Body of pancreas (tissue), 4 donors: ENCODE data around the gene FAM89B. TPM values are rescaled to one million over a fixed set of nuclear protein-coding genes. Genes with fewer than 3 reads are reported as not detected.
A peak's percentile ranks its signal among the peaks of the same experiment; 100 is the strongest.

ENCODE experiments used
- ATAC-seq: fragments of 150-250 bp; one replicate; pipeline ENCODE4 v1.9.1; 2016
- DNase-seq, 4 donors: peaks; one replicate each; pipeline ENCODE4 v3.0.0-alpha.2; 2019
- H3K27ac ChIP-seq, 4 donors: fragments of 200-600 bp; sonication (generic); 1 replicate in 3 of 4; 2 replicates in 1 of 4; pipeline versions ENCODE4 v1.5.1 to v1.6.1; 2016 to 2019; ENCODE audit warnings: mild to moderate bottlenecking in 1 of 4, mixed read lengths in 1 of 4, moderate library complexity in 1 of 4
- H3K27me3 ChIP-seq, 2 donors: fragments of 200-600 bp; sonication (generic); one replicate each; pipeline ENCODE4 v1.6.0; 2016; ENCODE audit warnings: mild to moderate bottlenecking in 1 of 2
- H3K36me3 ChIP-seq, 2 donors: fragments of 200-600 bp; sonication (generic); replicated peaks in 1 of 2; 2 replicates each; pipeline ENCODE4 v1.5.1; 2016; ENCODE audit warnings: low read depth in 2 of 2; ENCODE audit not compliant: insufficient read depth in 1 of 2
- H3K4me1 ChIP-seq: fragments of 200-600 bp; sonication (generic); one replicate; pipeline ENCODE4 v1.6.0; 2016
- H3K4me3 ChIP-seq, 2 donors: fragments of 200-600 bp; sonication (generic); 1 replicate in 1 of 2; 2 replicates in 1 of 2; pipeline ENCODE4 v1.5.1; 2016 to 2019
- H3K9me3 ChIP-seq, 3 donors: fragments of 200-600 bp; sonication (generic); 1 replicate in 2 of 3; 2 replicates in 1 of 3; pipeline ENCODE4 v1.5.1; 2016
- CTCF ChIP-seq, 7 experiments: fragments of 450-650 bp in 4 of 7; fragments of 200-600 bp in 3 of 7; sonication (generic) in 3 of 7; IDR thresholded peaks; one replicate each; pipeline ENCODE4 v1.5.1; 2016 to 2019; ENCODE audit warnings: antibody characterized with exemption in 7 of 7
- POLR2A ChIP-seq, 3 donors: fragments of 450-650 bp; IDR thresholded peaks; one replicate each; pipeline ENCODE4 v1.6.1; 2016; ENCODE audit warnings: antibody characterized with exemption in 3 of 3, mild to moderate bottlenecking in 2 of 3
- WGBS, 2 donors: methylation state at CpG; one replicate each; pipeline ENCODE4 v1.1.5; 2017; 5-methylcytosine and 5-hydroxymethylcytosine counted together
- intact Hi-C: fragments of 100-400 bp; cut with DNase I; formaldehyde crosslinking; loops from one replicate; pipeline ENCODE4 v1.15.1; 2023
- total RNA-seq, 2 donors: library from RNA; depleted of rRNA; stranded (reverse); fragments of >200 nt; gene quantifications; one replicate each; pipeline ENCODE4 v1.1.0, GENCODE V29; 2016

Gene FAM89B
- total RNA-seq, 2 donors from 2014 or later, result 44.8 to 116 TPM

- Histone ChIP-seq H3K27ac (peak overlapping the region; percentile 52 to 91 (median 68)), H3K4me3 (peak overlapping the region in 1 of 2 donors; percentile 11), H3K36me3 (no peaks in the 10 kb centered on the region), H3K4me1 (peaks cover 25% of the 10 kb centered on the region), H3K9me3 (no peaks in the 10 kb centered on the region), H3K27me3 (no peaks in the 10 kb centered on the region)
- DNase-seq (peak; percentile 95 to 97 (median 96)), ATAC-seq (peak; percentile 93)
- TF ChIP-seq POLR2A (IDR thresholded peaks at IDR 0.05) (peak in 2 of 3 donors; percentile 41 to 51), CTCF (IDR thresholded peaks at IDR 0.05) (peak in 1 of 7 experiments; percentile 6)
- intact Hi-C loops, result no loop called here
- WGBS, 2 donors, result 5 to 23% methylated on average over 7 to 59 of the region's 64 CpGs
Measured at GRCh38 chr11:65546217-65546958, 25.9 kb upstream of the FAM89B start.

GRCh38 chr11:65547446-65548125, 24.8 kb upstream of the FAM89B start:
- no peak for ATAC-seq
- H3K27ac ChIP-seq, result no peak overlapping the region
- no peak for DNase-seq
- peaks cover 33% of the 10 kb centered on the region for H3K4me1 ChIP-seq
- H3K9me3 ChIP-seq, result no peaks in the 10 kb centered on the region
- intact Hi-C loops, result no loop called here
- no peaks in the 10 kb centered on the region for H3K27me3 ChIP-seq
- no peaks in the 10 kb centered on the region for H3K36me3 ChIP-seq
- 84 to 90% methylated on average over 32 to 52 of the region's 52 CpGs for WGBS, 2 donors
- TF ChIP-seq CTCF (IDR thresholded peaks at IDR 0.05) (no peak), POLR2A (IDR thresholded peaks at IDR 0.05) (no peak)
- H3K4me3 ChIP-seq, result no peak overlapping the region

GRCh38 chr11:65548395-65548794, 23.9 kb upstream of the FAM89B start:
- no peak for ATAC-seq
- Histone ChIP-seq H3K27me3 (no peaks in the 10 kb centered on the region), H3K36me3 (no peaks in the 10 kb centered on the region), H3K27ac (no peak overlapping the region), H3K4me1 (peaks cover 35% of the 10 kb centered on the region), H3K9me3 (no peaks in the 10 kb centered on the region), H3K4me3 (no peak overlapping the region)
- intact Hi-C loops, result no loop called here
- DNase-seq, result no peak
- WGBS, 2 donors, result 93 to 94% methylated on average over 3 of the region's 3 CpGs
- no peak for TF ChIP-seq CTCF (IDR thresholded peaks at IDR 0.05)
- no peak for TF ChIP-seq POLR2A (IDR thresholded peaks at IDR 0.05)

- Histone ChIP-seq H3K36me3 (no peaks in the 10 kb centered on the region), H3K9me3 (no peaks in the 10 kb centered on the region), H3K27ac (no peak overlapping the region), H3K4me1 (peaks cover 35% of the 10 kb centered on the region), H3K4me3 (no peak overlapping the region), H3K27me3 (no peaks in the 10 kb centered on the region)
- ATAC-seq (no peak), DNase-seq (no peak)
- no peak for TF ChIP-seq POLR2A (IDR thresholded peaks at IDR 0.05)
- TF ChIP-seq CTCF (IDR thresholded peaks at IDR 0.05), result no peak
- intact Hi-C loops, result no loop called here
- WGBS, 2 donors, result 94% methylated on average over 3 of the region's 3 CpGs
Measured at GRCh38 chr11:65549096-65549495, 23.2 kb upstream of the FAM89B start.
